DOHH2 (cell line): ENCODE results near the gene ATG4B.

Experiments
- H3F3A ChIP-seq: fragments of 200-600 bp; sonication (generic), shearing (Covaris generic); 2 replicates; pipeline ENCODE4 v1.6.0; 2016; ENCODE audit warnings: antibody characterized with exemption, mild to moderate bottlenecking; ENCODE audit not compliant: control insufficient read depth, insufficient read depth
- H3K27ac ChIP-seq: fragments of 200-600 bp; sonication (generic); 2 replicates; pipeline ENCODE4 v1.5.1; 2014; ENCODE audit warnings: low read depth, mild to moderate bottlenecking, low read length, moderate library complexity
- H3K27me3 ChIP-seq: fragments of 200-600 bp; sonication (generic); 2 replicates; pipeline ENCODE4 v1.6.1; 2014; ENCODE audit warnings: mild to moderate bottlenecking, low read length, mixed read lengths; ENCODE audit not compliant: control insufficient read depth
- H3K36me3 ChIP-seq: fragments of 200-600 bp; sonication (generic); 2 replicates; pipeline ENCODE4 v1.6.1; 2014; ENCODE audit warnings: mild to moderate bottlenecking, low read length, moderate library complexity, mixed read lengths; ENCODE audit not compliant: control insufficient read depth
- H3K4me1 ChIP-seq: fragments of 200-600 bp; sonication (generic); 2 replicates; pipeline ENCODE4 v1.6.1; 2014; ENCODE audit warnings: mild to moderate bottlenecking, low read length, mixed read lengths; ENCODE audit not compliant: control insufficient read depth
- H3K4me2 ChIP-seq: fragments of 200-600 bp; sonication (generic); 2 replicates; pipeline ENCODE4 v1.6.0; 2014; ENCODE audit warnings: mild to moderate bottlenecking, low read length, moderate library complexity
- H3K4me3 ChIP-seq: fragments of 200-600 bp; sonication (generic); 2 replicates; pipeline ENCODE4 v1.5.1; 2014; ENCODE audit warnings: mild to moderate bottlenecking, low read length, mixed read lengths
- H3K79me2 ChIP-seq: fragments of 200-600 bp; sonication (generic); 2 replicates; pipeline ENCODE4 v1.6.1; 2014; ENCODE audit warnings: mild to moderate bottlenecking, low read length, mixed read lengths; ENCODE audit not compliant: control insufficient read depth
- H3K9me2 ChIP-seq: fragments of 200-600 bp; sonication (generic); replicated peaks from 2 replicates; pipeline ENCODE4 v1.6.1; 2014; ENCODE audit warnings: mild to moderate bottlenecking, low read length, mixed read lengths; ENCODE audit not compliant: control insufficient read depth
- H3K9me3 ChIP-seq: fragments of 200-600 bp; sonication (generic); 2 replicates; pipeline ENCODE4 v1.6.1; 2014; ENCODE audit warnings: antibody characterized with exemption, low read length, mixed read lengths; ENCODE audit not compliant: control insufficient read depth, insufficient read depth
- H4K20me1 ChIP-seq: fragments of 200-600 bp; sonication (generic); 2 replicates; pipeline ENCODE4 v1.6.0; 2014; ENCODE audit warnings: low read depth, mild to moderate bottlenecking, antibody characterized with exemption, low read length, moderate library complexity; ENCODE audit not compliant: control insufficient read depth, insufficient read depth
- EZH2phosphoT487 ChIP-seq: fragments of 200-600 bp; sonication (generic); IDR thresholded peaks from 2 replicates; pipeline ENCODE4 v1.6.1; 2017; ENCODE audit warnings: borderline replicate concordance, mild to moderate bottlenecking, antibody characterized with exemption, low read length, moderate library complexity, mixed read lengths
- TF ChIP-seq, protein P1 (sequence below): fragments of 200-600 bp; sonication (generic); IDR thresholded peaks from one replicate; pipeline ENCODE4 v1.5.1; 2014; ENCODE audit warnings: antibody characterized with exemption, mild to moderate bottlenecking, low read depth, low read length; ENCODE audit not compliant: poor library complexity, severe bottlenecking

Gene ATG4B

DNA sequence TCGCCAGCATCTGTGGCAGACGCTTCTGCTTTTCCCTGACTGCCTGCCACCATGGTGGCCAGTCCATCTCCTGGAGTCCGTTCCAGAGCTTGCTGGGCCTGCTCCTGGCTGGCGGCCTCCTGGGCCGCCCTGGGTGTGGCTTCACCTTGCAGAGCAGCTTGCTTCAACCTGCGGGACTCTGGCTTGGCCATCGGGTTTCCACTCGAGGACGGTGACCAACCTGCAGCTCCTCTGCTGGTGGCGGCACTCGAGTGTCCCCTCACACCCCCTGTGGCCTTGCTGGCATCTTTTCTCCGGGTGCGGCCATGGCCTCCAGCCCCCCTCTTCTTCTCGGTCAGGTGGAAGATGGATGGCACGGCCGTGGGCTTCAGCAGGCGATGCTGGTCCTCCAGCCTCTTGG, 3.9 kb upstream of the ATG4B start:
- H3K4me2 ChIP-seq, result no peak overlapping the region
- peaks cover 91% of the 10 kb centered on the region for H3K79me2 ChIP-seq
- H4K20me1 ChIP-seq, result peaks cover 1% of the 10 kb centered on the region; the same call in 1 of the 2 replicates
- peaks cover 12% of the 10 kb centered on the region for H3K4me1 ChIP-seq
- no peak overlapping the region for H3K27ac ChIP-seq
- no peaks in the 10 kb centered on the region for H3F3A ChIP-seq
- no peaks in the 10 kb centered on the region for H3K9me3 ChIP-seq
- H3K9me2 ChIP-seq, result no peaks in the 10 kb centered on the region
- no peak for TF ChIP-seq EZH2phosphoT487
- TF ChIP-seq, protein P1, sequence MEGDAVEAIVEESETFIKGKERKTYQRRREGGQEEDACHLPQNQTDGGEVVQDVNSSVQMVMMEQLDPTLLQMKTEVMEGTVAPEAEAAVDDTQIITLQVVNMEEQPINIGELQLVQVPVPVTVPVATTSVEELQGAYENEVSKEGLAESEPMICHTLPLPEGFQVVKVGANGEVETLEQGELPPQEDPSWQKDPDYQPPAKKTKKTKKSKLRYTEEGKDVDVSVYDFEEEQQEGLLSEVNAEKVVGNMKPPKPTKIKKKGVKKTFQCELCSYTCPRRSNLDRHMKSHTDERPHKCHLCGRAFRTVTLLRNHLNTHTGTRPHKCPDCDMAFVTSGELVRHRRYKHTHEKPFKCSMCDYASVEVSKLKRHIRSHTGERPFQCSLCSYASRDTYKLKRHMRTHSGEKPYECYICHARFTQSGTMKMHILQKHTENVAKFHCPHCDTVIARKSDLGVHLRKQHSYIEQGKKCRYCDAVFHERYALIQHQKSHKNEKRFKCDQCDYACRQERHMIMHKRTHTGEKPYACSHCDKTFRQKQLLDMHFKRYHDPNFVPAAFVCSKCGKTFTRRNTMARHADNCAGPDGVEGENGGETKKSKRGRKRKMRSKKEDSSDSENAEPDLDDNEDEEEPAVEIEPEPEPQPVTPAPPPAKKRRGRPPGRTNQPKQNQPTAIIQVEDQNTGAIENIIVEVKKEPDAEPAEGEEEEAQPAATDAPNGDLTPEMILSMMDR, result no peak
- no peaks in the 10 kb centered on the region for H3K27me3 ChIP-seq
- H3K4me3 ChIP-seq, result no peak overlapping the region
- H3K36me3 ChIP-seq, result peaks cover 58% of the 10 kb centered on the region

DNA sequence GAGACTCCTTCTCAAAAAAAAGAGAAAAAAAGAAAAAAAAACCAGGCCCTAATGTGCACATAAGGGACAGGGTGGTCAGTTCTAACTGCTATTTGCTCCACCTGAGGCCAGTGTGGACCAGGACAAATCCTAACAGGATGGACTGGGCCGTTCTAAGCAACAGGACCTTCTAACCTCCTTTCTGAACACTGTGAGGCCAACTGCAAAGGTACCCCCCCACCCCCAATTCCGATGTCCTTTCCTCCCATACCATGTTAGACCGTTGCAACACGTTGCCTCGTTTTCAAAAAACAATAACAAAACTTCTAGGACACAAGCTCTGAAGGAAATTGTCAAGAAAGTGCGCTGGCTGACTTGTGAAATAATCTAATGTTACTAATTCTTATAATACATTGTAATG, 1.7 kb upstream of the ATG4B start:
- H3F3A ChIP-seq, result 0 out of 2 replicates have a peak, but pooled peaks cover 2% of the 10 kb centered on the region
- H3K79me2 ChIP-seq, result peaks cover 91% of the 10 kb centered on the region
- TF ChIP-seq EZH2phosphoT487, result no peak
- TF ChIP-seq, protein P1, result no peak
- H3K4me3 ChIP-seq, result peak overlapping the region; percentile 89
- no peaks in the 10 kb centered on the region for H3K27me3 ChIP-seq
- H3K4me2 ChIP-seq, result peak overlapping the region; percentile 69
- peaks cover 23% of the 10 kb centered on the region for H3K4me1 ChIP-seq
- no peaks in the 10 kb centered on the region for H3K9me2 ChIP-seq
- H4K20me1 ChIP-seq, result peaks cover 7% of the 10 kb centered on the region; the same call in 1 of the 2 replicates
- peak overlapping the region; percentile 37 for H3K27ac ChIP-seq
- peaks cover 67% of the 10 kb centered on the region for H3K36me3 ChIP-seq
- H3K9me3 ChIP-seq, result peaks cover 14% of the 10 kb centered on the region

DNA sequence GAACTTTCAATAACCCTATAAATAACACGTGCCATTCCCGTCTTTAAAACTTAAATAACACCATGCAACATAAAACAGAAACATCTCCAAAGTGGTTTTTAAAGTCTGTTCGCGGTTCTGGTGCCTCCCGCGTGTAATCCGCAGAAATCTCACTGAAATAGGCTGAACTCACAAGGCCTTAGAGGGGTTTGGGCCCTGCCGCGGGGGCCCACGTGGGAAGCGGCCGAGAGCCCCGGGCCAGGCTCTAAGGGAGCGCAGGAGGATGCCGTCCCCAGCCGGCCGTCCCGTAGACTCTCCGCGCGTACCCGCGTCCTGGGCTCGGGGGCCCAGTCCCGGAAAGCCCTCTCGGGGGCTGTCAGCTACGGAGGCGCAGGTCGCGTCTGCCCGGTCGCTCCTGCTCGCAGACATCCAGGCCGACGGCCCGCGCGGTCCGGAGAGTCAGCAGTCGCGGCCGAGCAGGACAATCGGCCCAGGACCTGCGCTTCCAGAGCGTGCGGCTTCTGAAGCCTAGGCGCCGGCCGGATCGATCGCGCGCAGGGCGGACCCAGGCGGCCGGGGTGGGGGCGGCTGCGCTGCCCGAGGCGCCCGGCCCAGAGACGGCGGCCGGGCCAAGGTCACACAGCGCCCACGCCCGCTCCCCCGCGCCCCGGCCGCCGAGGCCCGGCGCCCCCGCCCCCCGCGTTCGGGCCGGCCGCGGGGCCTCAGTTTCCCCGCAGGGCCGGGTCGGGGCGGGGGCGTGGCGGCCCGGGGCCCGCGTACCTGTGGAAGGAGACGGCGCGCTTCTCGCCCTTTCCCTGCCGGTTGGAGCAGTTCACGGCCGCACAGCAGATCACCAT, 1.1 kb upstream of the ATG4B start:
- no peaks in the 10 kb centered on the region for H3K27me3 ChIP-seq
- peak overlapping the region; percentile 69 for H3K4me2 ChIP-seq
- peak overlapping the region; percentile 37 for H3K27ac ChIP-seq
- H3K4me3 ChIP-seq, result peak overlapping the region; percentile 89
- H3F3A ChIP-seq, result 0 out of 2 replicates have a peak, but pooled peaks cover 2% of the 10 kb centered on the region
- peaks cover 7% of the 10 kb centered on the region; the same call in 1 of the 2 replicates for H4K20me1 ChIP-seq
- peaks cover 23% of the 10 kb centered on the region for H3K4me1 ChIP-seq
- TF ChIP-seq EZH2phosphoT487, result no peak
- TF ChIP-seq, protein P1, result no peak
- H3K9me2 ChIP-seq, result no peaks in the 10 kb centered on the region
- peaks cover 14% of the 10 kb centered on the region for H3K9me3 ChIP-seq
- peaks cover 91% of the 10 kb centered on the region for H3K79me2 ChIP-seq
- peaks cover 62% of the 10 kb centered on the region for H3K36me3 ChIP-seq
